HL-60/S4 treated with retinoic acid at 250 ng/mL for 4 days and 3 days (cell line): Measurements from ENCODE around the gene TRIM51G.
"Not testable (repeated sequence)": the region's sequence is repeated elsewhere in the genome, so short reads cannot be mapped to it uniquely, and the experiment has no call there.

Source experiments
- in situ Hi-C: fragments of 300-500 bp; cut with MboI; formaldehyde crosslinking; loops from 2 replicates; pipeline ENCODE4 v1.7.0; 2022; ENCODE audit warnings: low sequenced_read_pairs

The TRIM51G gene, protein sequence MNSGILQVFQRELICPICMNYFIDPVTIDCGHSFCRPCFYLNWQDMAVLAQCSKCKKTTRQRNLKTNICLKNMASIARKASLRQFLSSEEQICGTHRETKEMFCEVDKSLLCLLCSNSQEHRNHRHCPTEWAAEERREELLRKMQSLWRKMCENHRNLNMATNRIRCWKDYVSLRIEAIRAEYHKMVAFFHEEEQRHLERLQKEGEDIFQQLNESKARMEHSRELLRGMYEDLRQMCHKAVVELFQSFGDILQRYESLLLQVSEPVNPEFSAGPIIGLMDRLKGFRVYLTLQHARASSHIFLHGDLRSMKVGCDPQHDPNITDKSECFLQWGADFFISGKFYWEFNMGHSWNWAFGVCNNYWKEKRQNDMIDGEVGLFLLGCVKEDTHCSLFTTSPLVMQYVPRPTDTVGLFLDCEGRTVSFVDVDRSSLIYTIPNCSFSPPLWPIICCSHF

DNA sequence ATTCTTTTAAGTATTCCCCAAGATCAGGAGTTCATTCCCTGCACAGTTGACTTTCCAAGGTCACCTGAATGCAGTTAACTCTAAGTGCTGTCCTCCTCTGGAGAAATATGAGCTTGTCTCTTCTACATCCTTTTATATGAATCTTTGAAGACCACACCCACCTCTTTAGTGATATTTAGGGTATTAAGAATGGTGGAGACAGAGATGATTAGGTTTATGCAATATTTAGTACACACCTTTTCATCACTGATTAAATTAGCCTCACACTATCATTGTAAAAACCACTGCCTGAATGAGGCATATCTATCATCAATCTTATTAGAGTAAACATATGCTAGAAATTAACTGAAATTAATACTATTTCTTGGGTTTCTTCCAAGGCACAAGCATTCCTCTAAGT is at the start of gene TRIM51G:
Gene TRIM51G, minus strand, starts transcription at position 101 of the 400 bp plus-strand sequence. CDS start 2,190 bp downstream, outside the sequence.
- in situ Hi-C loops, result not testable (repeated sequence)

DNA sequence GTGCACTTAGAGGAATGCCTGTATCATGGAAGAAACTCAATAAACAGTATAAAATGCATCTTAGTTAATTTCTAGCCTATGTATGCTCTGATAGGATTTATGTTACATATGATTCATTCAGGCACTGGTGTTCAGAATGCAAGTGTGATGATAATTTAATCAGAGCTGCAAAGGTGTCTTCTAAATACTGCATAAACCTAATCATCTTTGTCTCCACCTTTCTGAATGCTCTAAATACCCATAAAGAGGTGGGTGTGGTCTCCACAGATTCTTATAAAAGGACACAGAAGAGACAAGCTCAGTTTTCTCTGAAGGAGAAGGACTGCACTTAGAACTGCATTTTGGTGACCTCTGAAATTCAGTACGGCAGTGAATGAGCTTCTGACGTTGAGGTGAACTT is 44.8 kb upstream of the TRIM51G start, which contains the start of gene TRIM49B:
Gene TRIM49B, plus strand, starts transcription at position 301 of the 400 bp plus-strand sequence. CDS start 2,777 bp downstream, outside the sequence.
- in situ Hi-C loops, result not testable (repeated sequence)

- in situ Hi-C loops, result not testable (repeated sequence)
Measured at GRCh38 chr11:48968592-48968991, 15.1 kb downstream of the TRIM51G start.

- in situ Hi-C loops, result not testable (repeated sequence)
Measured at GRCh38 chr11:48955315-48956049, 28.2 kb downstream of the TRIM51G start.

DNA sequence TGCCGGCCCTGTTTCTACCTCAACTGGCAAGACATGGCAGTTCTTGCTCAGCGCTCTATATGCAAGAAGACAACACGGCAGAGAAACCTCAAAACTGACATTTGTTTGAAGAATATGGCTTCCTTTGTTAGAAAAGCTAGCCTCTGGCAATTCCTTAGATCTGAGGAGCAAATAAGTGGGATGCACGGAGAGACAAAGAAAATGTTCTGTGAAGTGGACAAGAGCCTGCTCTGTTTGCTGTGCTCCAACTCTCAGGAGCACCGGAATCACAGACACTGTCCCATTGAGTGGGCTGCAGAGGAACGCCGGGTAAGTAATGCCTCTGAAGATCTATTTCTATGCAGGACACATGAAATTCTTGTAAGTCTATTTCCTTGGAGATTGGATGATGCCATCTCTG is 37.9 kb downstream of the TRIM51G start:
- in situ Hi-C loops, result not testable (repeated sequence)
